SH-SY5Y (cell line): Measurements from ENCODE around the gene HEYL.

Source experiments
- GATA2 ChIP-seq: IDR thresholded peaks from 2 replicates; pipeline ENCODE4 v1.6.1; 2011; ENCODE audit warnings: mild to moderate bottlenecking, low read depth, low read length
- GATA3 ChIP-seq: IDR thresholded peaks from 2 replicates; pipeline ENCODE4 v1.6.1; 2011; ENCODE audit warnings: low read depth, mild to moderate bottlenecking, low read length, moderate library complexity

GRCh38 chr1:39681999-39682398 lies 42.6 kb upstream of the HEYL start:
- TF ChIP-seq GATA3 (no peak), GATA2 (no peak)
